GM15510 (cell line): ENCODE measurements around the gene KSR1.

Source experiments
- POLR2A ChIP-seq: IDR thresholded peaks from 3 replicates; pipeline ENCODE4 v1.6.1; 2011; ENCODE audit warnings: borderline replicate concordance; ENCODE audit not compliant: insufficient read length; ENCODE audit errors: extremely low read depth

Gene KSR1

DNA sequence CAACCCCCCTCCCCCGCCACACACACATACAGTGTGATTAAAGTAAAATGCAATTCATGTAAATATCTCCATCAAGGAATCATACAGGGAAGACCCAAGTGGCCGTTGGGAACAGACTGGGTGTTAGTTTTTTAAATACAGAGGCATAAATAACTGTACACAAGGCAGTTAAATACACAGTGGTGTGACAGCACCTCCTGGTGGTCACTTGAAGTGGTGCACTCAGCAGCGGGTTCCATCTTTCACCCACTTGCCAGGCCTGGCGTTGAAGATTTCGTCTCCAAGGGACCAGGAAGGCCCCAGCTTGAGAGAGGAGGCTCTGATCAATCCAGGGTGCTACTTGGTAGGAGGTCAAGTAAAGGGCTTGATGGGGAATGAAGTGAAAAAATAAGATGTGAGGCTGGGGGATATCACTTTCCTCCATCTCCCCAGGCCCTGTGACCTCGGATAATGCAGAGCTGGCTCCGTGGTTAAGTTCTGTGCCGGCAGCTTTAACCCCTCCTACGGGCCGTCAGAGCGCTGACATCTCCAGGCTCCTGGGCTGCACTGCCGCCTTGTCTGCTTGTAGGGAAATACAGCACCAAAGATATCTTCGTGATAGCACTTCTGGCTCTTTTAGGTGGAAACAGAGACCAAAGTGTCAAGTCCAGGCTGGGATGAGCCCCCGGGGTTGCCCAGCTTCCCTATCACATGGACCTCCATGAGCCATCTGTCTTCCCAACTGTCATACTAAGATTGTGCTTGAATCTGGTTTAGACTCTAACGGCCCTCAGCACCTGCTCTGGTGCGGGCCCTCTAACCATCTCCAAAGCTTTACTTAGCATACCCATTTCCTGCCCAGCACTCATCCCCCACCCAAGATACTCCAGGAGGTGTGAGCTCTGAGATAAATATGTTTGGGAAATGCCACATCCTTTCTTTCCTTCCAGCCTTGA, 195.4 kb downstream of the KSR1 start:
- TF ChIP-seq POLR2A = no peak

DNA sequence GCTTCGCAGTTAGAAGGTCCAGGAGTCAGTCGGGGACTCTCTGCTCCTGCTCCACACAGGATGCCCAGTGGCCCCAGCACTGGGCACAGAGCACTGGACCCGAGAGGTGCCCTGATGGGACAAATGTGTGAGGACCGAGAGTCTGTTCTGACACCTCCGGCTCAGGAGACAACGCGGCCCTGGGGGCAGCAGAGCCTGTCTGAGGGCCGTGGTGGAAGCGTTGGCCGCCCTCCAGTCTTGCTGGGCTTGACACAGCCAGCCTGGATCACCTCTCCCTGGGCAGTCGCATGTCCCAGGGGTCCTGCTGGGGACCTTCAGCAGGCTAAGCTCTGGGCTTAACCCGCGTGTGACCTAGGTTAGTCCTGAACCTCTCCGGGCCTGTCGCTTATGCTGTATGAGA, 197.9 kb downstream of the KSR1 start:
- TF ChIP-seq POLR2A = no peak

DNA sequence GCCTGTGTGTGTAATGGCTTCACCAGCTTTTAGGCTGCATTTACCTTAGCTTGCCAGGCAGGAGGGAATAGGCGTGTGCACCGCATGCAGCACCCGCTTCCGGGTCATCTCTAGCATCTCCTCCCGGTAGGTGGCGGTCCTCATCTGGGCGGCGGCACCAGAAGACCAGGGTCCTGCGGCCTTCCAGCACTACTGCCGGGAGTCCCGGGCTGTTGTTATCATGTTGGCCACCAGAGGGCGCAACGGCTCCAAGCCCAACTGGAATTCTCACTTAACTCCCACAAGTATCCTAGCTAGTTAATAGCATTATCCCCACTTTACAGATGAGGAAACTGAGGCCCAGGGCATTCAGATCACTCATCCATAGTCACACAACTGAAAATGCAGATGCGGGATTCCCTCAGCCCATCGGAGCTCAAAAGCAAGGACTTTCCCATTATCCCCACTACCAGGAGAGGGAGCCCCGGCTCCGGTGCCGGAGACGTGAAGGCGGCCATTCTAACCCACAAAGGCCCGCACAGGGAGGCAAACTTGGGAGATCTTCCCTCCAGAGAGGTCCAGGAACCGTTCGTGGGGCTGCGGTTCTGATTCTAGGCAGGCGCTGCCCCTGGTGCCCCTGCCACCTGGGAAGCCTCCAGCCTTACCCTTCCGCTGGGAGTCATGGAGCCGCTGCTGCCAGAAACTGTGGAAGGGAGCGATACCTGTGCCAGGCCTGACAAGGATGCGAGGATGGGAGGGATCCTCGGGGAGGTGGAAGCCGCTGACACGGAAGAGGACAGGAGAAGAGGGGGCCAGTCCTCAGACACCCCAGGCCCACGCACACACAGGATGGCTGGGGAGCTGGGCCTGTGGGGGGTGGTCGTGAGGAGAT, 198.6 kb downstream of the KSR1 start:
- TF ChIP-seq POLR2A = no peak

DNA sequence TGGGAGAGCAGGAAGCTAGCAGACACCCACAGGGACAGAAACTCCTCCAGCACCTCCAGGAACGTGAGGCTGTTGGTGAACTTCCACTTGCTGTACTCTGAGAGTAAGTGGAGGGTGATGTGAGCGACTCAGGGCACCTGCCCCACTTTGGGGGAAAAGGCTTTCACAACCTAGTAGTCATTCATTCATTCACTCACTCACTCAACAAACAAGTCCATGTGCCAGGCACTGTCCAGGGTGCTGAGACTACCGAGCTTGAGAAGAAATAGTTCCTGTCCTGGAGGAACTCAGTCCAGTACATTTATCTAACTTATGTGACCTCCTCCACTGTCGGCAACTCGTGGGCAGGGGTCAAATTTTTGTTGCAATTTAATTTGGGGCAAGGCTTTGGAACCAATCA, 201.4 kb downstream of the KSR1 start:
- TF ChIP-seq POLR2A = no peak

DNA sequence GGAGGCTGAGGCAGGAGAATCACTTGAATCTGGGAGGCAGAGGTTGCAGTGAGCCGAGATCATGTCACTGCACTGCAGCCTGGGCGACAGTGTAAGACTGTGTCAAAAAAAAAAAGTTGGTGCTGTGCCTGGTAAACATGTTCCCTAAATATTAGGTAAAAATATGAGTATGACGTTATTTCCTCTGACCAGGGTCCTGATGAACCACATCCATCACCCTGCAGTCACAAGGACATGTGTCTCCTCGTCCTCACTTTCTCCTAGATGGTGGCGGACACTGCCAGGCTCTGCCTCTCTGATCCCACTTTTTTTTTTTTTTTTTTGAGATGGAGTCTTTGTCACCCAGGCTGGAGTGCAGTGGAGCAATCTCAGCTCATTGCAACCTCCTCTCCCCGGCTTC, 203.4 kb downstream of the KSR1 start:
- no peak for TF ChIP-seq POLR2A

DNA sequence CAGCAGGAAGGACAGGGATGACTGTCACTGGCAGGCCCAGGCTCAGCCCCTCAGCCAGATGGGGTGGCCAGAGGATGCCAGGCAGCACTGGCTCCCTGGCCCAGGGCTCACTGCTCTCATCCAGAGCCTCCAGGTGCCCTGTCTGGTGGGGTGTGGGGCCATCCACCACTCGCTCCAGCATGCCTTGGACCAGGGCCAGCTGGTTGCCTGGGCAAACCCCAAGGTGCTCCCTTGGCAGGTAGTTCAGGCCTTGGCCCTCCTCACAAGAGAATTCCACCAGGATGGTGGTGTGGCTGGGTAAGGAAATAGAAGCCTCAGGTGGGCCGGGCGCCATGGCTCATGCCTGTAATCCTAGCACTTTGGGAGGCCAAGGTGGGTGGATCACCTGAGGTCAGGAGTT, 204.2 kb downstream of the KSR1 start:
- TF ChIP-seq POLR2A = no peak

DNA sequence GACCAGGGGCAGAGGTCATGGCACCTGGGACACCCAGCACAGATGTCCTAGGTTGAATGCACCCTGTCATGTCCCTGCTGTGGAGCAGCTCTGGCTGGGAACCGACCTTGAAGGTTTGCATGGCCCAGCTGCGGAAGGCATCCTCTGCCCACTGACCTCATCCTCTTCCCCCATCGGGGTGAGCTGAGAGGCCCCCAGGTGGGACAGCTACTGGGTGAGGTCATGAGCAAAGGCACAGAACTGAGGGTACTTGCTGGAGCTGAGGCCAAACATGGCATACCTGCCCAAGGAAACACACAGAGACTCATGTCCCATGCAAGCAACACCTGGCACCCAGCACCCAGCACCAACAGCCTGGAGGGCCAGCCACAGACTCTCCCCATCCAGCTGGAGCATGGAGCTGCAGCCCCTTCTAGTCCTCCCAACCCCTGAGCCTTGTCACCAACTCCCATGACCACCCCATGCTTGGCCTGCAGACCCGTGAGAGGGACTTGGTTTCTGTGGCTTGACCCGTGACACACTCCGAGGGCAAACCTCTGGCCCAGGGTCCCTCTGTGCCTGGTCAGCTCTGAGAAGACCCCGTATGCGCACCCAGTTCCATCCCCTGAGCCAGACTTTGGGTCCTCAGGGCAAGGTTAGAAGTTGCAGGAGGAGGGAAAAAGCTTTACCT, 207.8 kb downstream of the KSR1 start:
- no peak for TF ChIP-seq POLR2A

DNA sequence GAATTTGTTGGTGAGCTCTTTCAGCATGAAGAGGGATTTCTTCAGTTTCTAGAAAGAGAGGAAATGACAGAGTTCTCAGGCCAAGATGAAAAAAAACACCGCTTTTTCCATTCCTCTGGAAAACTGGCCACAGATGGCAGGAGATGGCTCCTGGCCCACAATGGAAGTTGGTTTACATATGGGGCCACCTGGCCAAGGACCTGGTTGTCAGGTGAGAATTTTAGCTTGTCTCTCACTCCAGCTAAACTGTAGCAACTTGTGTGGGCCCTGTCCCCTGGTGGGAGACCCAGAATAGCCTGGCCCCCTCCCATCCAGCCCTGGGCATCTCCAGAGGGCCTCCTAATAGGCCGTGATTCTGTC, 208.3 kb downstream of the KSR1 start:
- no peak for TF ChIP-seq POLR2A

DNA sequence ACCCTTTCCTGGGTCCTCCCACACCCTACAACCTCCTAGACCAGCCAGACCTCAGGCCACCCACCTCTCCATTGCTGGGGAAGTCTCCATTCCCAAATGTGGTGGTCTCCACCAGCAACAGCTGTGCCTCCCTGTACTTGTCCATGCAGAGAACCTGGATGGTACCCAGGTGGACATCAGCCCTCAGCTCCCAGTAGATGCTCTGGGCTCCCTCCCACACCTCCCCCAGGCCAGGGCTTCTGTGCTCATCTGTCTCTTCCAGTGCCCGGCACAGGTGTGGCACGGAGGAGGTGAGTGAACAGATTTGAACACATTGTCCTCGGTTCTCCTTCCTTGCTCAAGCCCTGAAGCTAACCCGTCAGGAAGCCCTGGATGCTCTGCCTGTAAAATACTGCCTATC, 209.3 kb downstream of the KSR1 start:
- TF ChIP-seq POLR2A = no peak

DNA sequence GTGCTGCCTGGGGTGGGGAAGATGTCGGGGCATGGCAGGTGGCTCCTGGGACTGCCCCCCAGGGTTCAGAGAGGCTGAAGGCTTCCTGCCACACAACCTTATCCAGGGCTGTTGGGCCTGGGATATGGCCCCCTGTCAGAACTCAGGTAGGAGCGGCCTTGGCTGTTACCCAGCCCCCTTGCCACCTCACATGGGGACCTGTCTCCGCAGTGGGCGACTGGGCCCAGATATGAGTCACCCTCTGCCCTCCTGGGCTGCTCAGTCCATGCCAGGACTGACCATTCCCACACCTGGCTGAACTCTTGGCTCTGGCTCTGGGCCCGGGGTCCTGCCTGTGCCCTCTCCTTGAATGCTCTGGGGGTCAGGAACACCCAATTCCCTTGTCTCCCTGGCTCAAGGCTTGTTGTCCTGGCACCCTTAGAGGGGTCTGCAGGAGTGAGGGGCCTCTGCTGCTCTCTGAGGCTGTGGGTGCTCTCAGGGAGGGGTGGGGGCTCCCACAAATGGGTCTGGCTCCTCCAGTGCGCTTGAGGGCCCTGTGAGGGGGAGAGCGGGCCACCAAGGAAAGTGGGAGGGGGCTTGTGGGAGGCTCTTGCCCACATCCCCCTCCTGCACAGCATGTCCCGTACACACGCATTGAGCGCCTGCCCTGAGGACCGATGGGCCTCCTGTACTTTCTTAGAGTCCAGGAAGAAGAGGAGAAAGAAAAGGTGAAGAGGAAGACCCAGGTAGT, 210.7 kb downstream of the KSR1 start:
- TF ChIP-seq POLR2A = no peak

DNA sequence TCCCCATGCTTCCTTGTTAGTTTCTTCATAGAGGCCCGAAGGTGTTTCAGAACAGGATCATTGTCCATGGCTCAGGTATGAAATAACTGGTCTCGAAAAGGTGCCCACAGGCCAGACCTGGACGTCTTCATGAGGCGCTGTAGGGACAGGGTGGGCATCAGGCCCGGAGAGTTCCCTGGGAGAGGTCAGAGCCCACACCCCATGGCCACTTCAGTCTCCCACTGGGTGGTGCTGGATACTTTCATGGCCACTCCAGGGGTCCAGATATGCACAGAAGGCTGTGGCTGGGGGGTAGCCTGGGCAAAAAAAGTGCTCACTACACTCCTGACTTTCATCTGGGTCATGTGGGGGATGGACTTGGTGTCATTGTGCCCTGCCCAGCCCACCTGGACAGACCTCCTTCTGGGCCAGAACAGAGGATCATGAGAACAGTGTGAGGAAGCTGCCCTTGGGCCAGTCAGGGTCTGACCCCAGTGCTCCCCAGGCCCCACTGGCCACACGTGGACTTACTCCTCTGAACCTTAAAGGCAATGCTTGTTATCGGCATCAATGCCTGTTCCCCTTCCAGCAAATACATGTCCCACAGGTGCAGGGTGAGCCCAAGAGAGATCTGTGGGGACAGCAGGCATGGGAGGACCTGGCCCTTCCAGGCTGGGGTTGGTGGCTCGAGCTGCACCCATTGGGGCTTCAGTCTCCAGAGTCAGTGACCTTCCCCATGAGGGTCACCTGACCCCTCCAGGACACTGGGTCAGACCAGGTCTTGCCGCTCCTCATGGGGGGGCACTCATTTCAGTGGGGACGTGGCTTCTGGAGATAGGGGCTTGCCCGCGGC, 211.6 kb downstream of the KSR1 start:
- no peak for TF ChIP-seq POLR2A

DNA sequence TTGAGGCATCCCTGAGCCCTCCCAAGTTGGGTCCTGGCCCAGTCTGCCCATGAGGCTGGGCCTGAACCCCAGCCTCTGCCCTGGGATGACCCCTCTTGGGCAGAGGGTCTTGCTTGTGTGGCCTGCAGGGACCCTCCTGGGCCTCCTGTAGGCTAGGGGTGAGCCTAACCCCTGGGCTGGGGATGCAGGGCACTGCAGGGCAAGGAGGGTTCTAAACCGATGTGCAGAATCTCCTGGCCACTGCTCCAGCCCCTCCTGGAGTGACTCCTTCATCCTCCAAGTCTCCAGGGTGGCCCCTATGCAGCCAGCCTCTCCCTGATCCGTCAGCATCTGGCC, 212.2 kb downstream of the KSR1 start:
- no peak for TF ChIP-seq POLR2A

DNA sequence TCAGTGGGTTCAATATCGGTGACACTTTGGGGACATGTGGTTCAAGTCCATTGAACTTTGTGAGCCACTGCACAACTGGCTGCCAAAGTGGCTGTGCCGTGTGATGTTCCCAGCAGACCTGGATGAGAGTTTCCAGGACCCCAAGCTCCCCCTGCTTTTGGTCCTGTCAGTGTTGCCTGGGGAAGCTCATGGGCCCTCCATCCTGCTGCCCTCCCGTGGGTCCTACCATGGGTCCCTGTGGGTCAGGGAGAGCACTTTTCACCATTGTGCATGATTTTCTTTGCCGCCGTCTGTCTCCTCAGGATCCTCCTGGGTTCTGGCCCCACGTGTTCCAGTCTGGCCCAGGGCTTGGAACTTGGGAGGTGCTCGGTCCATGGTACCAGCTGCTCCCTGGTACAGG, 212.9 kb downstream of the KSR1 start:
- no peak for TF ChIP-seq POLR2A

DNA sequence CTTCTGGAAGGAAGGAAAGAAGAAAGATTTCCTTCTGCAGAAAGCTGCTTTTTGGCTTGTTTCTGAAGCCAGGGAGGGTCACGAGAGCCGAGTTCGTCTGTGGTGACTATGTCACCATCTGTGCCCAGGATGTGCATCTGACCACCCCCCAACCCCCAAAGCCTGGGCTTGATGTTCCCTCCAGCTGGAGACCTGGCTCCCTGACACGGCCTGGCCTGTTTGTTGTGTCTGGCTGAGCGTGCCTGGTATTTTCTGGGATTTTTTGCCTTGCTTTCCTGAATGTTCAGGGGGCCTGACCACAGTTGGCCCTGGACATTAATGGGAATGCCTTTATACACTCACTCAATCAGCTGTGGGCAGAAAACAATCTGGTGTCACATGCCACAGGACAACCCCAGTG, 213.6 kb downstream of the KSR1 start:
- TF ChIP-seq POLR2A = no peak
